Measurements from ENCODE around the gene ELOVL5.
A peak's percentile ranks its signal among the peaks of the same experiment; 100 is the strongest.
"Not testable (repeated sequence)": the region's sequence is repeated elsewhere in the genome, so short reads cannot be mapped to it uniquely, and the experiment has no call there.

ELOVL5 gene

DNA sequence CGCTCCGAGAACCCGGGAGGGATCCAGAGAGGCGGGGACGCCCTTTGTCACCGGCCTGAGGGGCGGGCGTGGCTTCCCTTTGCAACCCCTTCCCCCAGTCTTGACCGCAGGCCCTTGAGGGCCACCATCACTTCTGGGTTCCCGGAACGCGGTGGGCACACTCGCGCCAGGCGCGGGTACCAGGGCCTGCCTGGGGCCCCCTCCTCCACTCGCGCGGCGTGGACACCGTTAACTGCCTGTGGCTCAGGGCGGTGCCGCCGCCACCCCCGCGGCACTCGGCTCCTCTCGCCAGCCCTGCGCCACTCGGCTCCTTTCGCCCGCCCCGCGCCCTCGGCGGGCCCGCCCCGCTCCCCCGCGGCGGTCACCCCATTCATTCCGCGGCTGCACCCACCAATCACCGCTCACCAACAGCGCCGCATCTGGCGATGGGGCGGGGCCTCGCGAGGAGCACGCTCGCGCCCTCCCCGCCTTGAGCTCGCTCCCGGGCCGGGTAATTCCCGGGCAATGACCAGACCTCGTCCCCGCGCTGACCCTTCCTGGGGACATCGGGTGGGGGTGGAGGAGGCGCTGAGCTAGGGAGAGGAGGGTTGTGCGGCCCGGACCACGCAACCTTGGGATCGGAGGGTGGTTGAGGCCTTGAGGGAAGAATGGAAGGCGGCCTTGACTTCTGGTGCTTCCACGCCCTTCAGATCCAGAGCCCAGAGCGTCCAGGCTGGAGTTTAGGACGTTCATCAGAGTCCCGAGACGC lies 10.5 kb upstream of the ELOVL5 start:
- DNase-seq (ENCODE audit: low read depth) = peak; percentile 97

DNA sequence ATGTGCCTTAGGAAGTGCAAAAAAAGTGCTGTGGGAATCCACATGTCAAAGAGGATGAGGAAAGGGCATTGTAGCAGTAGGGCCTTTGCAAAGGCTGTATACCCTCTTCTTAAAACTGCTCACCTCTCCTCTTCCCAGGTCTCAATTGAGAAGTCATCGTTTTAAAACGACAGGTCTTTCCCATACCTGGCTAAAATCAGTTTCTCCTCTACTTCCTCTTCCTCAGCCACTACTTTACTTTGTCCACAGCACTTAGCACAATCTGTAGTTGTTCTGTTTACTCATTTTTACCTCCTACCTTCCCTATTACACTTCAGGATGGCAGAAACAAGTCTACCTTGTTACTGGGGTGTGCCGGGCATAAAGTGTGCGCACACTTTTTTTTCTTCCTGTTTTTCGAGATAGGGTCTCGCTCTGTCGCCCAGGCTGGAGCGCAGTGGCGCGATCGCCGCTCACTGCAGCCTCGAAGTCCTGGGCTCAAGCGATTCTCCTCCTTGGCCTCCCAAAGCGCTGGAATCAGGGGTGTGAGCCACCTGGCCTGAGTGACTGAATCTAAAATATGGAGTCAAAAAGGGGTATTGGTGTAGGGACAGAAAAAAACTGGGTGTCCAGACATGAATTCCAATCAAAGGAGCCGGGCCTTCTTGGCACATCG lies 9.8 kb upstream of the ELOVL5 start:
- DNase-seq (ENCODE audit: low read depth) = no peak

DNA sequence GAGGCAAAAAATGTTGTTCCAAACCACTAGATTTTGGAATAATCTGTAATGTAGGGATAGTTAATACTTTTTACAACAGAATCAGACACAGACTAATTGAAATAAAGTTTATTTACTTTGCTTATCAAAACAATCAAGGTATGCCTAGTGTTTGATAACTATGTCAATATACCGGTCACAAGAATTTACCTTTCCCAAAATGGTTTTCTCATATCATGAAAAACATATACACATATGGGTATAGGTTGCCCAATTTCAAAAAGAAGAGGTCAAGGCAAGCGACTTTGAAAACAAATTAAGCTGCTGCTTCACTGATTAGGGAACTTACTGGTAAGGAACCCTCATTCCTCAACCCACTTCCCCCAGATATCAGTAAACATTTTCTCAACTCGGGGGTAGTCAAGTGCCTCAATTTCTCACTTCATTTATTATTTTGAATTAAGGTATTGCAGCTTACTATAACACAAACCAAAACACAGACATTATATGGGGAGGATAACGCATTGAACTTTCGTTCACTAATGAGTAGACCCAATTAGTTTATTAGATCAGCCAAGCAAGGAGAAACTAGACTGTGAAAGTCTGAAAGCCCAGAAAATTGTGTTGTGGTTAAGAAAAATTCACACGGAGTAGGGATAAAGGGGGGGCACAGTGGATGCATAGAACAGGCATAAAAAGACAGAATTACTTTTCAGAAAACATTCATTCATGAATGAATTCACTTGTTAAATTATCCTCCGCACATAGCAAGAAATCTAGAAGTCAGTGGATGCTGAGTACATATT lies 9.0 kb upstream of the ELOVL5 start:
- DNase-seq (ENCODE audit: low read depth) = no peak

DNA sequence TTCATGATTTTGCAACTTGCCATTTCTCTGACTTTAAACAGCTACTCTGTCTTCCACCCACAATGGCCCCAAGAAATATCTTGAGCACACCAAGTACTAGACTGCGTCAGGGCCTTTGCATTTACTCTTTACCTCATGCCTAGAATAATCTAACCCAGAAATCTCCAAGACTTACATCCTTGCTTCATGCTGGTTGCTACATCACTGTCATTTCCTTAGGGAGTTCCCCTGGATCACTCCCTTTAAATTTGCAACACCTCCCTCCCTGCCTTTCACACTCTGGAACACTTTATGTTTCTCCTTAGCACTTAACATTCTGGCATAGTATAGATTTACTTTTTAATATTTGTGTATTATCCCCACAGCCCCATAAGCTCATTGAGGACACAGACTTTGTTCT lies 4.9 kb upstream of the ELOVL5 start:
- no peak for DNase-seq (ENCODE audit: low read depth)

DNA sequence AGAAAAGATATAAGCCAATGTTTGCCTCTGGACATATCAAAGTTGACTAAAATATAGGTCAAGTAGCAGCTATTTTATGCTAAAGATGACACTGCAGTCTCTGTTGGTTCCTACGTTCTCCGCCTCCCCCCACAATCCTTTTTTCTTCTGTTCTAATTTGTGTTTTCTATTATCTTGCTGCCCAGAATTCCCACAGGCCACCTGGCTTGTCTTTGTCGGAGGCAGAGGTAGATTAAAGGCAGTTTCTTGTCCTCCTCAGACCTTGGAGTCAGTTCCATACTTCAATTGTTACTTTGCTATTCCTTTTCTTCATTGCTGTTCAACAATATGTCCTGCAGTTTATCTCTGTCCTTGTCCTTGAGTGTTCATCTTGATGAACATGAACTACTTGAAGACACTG lies 3.6 kb upstream of the ELOVL5 start:
- DNase-seq (ENCODE audit: low read depth) = no peak

DNA sequence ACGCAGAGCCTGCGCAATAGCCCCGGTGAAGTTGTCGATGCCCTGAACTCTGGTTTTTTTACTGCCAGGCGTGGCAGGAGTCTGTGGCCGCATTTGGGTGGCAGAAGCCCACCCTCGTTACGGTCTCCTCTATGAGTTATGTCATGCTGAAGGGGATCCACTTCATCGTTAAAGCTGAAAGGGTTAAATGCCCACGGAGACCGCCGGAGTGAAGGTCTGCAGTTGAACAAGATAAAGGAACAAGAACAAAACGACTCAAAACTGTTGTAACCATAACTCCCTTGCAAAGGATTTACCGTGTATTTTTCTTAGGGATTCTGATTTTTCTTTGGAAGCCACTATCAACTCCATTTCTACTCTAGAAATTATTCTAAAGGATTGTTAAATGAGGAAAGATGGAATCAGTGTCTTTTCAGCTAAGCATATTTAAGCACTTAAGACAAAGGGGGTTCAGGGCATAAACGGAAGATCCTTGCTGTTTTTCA lies 501 bp upstream of the ELOVL5 start:
- DNase-seq (ENCODE audit: low read depth) = no peak

DNA sequence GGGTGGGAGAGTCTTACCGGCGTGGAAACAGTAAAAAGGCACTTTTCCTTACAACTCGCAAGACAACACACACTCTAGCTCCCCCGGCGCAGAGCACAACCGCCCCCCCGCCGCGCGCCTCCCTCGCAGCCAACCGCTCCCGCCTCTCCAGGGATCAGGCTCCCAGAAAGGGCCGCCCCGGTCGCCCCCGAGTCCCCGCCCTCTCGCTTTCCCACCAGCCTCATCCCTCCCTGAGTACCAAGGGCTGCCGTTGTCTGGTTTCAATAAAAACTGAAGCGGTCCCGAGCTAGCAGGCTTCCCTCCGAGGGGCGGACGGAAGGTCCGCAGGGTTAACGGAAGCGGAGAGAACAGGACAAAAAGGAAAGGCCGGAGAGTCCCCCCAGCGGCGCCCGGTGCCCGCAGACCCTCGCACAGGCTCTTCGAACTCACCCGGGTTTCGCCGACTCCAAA lies 804 bp downstream of the ELOVL5 start:
- DNase-seq (ENCODE audit: low read depth) = peak; percentile 73

DNA sequence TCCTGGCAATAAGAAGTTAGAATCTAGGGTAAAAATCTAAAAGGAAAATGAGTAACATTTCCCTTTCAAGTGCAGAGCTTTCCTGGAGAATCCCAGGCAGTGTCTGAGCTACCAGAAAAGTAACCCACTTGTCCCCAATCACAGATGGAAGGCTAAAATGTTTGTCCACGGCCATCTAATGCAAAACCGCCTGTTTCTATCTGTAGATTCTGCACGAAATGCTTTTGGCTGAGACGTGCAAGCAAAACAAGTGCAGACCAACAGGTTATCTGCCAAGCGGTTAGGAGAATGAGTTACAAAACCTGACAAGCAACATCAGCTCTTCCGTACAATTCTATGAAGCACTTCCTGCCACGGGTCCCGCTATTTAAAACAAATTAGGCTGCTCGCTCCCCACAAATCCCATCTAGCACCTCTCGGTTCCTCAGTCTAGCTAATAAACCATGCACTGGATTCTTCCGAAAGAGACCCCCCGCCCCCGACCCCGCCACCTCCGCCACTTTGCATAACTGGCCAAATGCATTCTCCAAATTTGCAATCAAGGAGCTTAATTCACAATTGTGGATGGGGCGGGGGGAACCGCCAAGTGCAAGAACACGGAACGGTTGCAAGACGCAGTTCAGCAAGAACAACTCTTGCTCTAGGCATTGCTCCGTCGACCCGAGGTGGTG lies 1.4 kb downstream of the ELOVL5 start:
- peak; percentile 65 for DNase-seq (ENCODE audit: low read depth)

DNA sequence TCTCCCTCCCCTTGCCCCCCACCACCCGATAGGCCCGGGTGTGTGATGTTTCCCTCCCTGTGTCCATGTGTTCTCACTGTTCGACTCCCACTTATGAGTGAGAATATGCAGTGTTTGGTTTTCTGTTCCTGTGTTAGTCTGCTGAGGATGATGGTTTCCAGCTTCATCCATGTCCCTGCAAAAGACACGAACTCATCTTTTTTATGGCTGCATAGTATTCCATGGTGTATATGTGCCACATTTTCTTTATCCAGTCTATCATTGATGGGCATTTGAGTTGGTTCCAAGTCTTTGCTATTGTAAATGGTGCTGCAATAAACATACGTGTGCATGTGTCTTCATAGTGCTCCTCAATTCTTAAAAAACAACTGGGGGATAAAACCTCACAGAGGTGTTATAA lies 2.7 kb downstream of the ELOVL5 start:
- not testable (repeated sequence) for DNase-seq (ENCODE audit: low read depth)

DNA sequence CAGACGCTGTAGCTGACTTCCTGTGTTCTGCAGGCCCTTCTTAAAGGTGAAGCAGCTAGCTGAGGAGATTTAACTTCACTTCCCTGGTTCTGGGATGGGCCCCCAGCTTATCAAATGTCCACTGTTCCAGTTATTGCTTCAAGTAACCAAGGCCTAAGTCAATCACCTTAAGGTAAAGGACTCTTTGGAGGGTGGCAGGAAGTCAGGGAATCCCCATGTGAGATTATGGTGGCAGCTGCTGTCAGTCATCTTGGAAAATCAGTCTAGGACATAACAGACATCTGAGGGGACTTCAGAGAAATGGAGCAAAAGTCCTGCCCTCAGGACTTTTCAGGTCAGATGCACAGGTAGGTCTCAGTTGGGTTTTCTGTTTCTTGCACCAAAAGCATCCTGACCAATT lies 3.8 kb downstream of the ELOVL5 start:
- no peak for DNase-seq (ENCODE audit: low read depth)

DNA sequence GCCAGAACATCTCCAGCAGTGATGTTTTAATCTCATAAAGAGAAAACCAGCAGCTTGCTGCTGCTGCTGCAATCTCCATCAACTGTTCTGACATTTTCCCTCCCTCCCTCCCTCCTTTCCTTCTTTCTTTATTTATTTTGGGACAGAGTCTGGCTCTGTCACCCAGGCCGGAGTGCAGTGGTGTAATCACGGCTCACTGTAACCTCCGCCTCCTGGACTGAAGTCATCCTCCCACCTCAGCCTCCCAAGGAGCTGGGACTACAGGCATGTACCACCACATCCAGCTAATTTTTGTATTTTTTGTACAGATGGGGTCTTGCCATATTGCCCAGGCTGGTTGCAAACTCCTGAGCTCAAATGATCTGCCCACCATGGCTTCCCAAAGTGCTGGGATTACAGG lies 5.7 kb downstream of the ELOVL5 start:
- DNase-seq (ENCODE audit: low read depth) = no peak

DNA sequence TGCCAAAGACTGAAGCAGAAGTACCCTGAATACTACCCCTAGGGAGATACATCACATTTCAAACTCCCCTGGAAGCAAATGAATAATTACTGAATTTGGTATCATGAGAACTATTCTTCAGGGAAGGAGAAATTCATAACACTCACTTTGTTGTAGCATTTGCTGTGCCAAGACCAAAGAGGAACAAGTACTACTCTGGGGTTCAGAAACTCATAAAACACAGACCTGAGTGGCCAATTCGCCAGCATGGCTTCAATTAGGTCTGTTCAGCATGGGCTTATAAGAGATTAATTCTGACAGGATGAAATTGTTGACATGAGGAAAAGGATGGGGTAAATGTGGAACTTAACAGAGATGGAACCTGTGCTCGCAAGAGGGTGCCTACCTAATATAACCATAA lies 6.5 kb downstream of the ELOVL5 start:
- no peak for DNase-seq (ENCODE audit: low read depth)

DNA sequence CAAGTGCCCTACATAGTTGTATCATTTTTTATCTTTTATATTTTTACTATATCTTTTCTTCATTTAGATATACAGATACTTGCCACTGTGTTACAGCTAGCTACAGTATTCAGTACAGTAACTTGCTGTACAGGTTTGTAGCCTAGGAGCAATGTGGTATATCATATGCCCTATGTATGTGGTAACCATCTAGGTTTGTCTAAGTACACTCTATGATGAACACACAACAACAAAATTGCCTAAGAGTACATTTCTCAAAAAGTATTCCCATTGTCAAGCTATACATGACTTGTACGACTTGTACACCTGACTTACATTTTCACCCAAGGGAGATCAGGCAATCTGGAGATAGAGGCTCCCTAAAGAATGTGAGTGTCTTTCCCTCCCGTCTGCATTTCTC lies 8.2 kb downstream of the ELOVL5 start:
- DNase-seq (ENCODE audit: low read depth) = no peak

DNA sequence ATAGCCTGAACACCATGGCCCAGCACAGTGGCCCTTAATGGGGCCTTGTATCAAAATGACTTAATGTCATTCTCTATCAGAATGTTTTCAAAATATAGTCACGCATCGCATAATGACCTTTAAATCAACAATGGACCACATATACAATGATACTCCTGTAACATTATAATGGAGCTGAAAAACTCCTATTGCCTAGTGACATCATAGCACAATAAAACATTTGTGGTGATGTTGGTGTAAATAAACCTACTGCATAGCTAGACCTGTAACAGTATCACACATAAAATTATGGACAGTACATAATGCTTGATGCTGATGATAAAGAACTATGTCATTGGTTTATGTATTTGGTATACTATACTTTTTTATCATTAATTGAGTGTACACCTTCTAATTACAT lies 9.3 kb downstream of the ELOVL5 start:
- DNase-seq (ENCODE audit: low read depth) = no peak

DNA sequence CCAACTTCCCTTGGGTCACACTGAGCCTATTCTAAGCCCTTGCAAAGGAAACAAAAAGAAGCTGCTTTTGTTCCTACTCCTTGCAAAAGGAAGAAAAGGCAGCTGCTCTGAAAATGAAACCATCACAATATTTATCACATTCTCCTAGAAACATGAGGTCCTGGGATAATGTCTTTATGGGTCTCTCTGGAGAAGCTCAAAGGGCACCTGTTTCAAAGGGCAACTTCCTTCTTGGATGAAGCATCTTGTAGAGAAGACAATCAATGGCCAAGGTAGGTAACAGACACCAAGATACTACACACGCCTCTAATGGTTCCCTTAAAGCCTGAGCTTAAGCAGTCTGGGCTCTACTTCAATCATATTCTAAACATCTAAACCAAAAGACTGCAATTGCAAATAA lies 10.4 kb downstream of the ELOVL5 start:
- DNase-seq (ENCODE audit: low read depth) = no peak

DNA sequence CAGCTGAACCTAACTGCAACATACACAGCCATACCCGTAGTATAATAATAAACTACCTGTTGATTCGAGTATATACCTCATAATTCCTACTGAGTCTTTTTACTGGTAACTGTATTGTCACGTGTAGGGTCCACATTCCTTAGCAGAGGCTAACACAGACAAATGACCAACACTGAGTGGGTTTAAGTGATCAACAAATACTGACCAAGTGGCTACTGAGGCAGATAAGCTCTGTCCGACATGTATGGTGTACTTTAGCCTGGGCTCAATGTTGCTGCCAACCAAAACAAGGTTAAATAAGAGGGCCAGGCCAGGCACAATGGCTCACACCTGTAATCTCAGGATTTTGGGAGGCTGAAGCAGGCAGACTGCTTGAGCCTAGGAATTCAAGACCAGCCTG lies 12.7 kb downstream of the ELOVL5 start:
- no peak for DNase-seq (ENCODE audit: low read depth)

DNA sequence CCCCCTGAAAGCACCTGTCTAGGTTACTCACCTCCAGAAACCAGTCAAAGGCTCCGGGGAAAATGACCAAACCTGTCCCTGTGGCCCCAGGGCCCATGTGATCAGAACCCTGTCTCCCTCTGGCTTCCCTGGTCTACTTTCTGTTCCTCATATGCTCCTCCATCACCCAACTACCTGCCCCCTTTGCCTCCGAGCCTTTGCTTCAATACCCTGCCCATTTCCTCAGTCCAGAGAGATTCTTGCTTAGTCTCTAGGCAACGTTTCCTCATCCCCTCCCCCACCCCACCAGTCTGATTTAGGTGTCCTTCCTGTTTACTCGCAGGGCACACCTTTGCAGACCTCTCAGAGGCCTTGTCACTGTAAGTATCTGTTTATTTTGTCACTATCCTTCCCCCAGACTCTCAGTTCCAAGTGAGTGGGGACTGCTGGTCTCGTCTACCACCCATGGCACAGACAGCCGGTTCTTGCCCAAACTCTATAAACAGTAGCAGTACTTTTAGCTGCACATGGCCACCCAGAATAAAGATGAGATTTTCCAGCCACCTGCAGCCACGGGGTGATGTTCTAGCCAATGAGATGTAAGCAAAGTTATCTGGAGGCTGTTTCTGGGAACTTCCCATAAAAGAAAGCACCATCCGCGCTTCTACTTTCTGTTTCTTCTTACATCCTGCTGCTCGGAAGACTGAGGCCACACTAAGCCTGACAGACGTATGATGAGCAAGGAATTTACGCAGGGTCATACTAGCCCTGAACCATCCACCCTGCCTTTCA lies 13.3 kb downstream of the ELOVL5 start:
- DNase-seq (ENCODE audit: low read depth) = no peak

DNA sequence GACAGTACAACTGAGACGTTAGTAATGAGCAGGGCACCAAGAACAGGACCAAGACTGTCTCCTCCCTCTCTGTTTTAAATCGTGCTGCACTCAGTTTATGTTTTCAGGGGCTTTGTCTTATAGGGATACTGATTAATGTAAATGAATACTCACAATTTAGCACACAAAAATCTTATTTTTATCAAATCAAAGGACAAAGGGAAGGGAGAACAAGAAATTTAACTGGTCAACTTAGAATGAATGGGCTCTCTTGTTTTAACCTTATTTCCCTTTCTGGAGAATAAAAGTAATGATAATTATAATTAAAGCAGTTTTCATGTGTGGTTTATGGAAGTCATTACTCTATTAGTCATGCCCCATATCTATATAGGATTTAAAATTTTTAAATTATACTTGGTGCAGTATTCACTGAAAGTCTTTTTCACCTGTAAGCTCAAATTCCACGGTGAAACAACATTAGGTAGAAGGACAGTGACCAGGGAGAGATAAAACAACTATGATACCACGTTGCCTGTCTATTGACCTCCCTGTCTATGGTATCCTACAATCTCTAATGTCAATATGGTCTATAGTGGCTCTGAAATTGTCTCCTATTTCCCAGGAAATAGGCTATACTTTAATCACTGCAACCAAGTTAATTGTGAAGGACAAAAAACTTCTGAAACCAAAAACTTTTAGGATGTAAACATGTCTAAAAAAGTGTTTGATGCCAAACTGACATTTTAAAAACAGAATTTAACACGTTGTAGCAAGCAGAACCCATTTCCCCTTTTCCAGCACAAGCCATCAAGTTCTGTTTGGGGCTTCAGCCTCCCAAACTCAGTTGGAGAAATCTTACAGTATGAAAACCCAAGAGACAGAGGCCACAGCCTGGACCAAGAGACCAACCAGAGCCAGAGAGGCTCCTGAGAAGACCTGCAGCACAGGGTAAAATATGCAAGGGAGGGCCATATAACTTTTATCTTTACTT lies 15.0 kb downstream of the ELOVL5 start:
- no peak for DNase-seq (ENCODE audit: low read depth)

DNA sequence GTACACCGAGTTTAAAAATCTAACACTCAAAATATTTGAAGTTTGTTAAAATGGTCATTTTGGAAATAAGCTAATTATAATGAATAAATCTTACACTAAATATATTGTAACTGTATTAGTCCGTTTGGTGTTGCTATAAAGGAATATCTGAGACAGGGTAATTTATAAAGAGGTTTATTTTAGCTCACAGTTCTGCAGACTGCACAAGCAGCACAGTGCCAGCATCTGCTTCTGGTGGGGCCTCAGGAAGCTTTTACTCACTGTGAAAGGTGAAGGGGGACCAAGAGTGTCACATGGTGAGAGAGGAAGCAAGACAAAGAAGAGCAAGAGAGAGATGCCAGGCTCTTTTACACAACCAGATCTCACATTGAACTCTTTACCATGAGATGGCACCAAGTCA lies 17.1 kb downstream of the ELOVL5 start:
- no peak for DNase-seq (ENCODE audit: low read depth)

DNA sequence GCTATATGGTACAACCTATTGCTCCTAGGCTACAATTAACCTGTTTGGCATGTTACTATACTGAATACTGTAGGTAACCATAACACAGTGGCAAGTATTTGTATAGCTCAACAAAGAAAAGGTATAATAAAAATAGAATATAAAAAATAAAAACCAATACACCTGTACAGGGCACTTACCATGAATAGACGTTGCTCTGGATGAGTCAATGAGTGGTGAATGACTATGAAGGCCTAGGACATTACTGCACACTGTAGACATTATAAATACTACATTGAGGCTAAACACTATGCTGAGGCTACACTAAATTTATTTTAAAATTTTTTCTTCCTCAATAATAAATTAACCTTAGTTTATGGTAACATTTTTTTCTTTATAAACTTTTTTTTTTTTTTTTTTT lies 18.6 kb downstream of the ELOVL5 start:
- no peak for DNase-seq (ENCODE audit: low read depth)
